Embryonic facial prominence (tissue), 1 donor: Measurements from ENCODE around the gene CXCL5.
"Not testable (repeated sequence)": the region's sequence is repeated elsewhere in the genome, so short reads cannot be mapped to it uniquely, and the experiment has no call there.

ENCODE experiments used
- DNase-seq: peaks from one replicate; pipeline ENCODE4 v3.0.0-alpha.2; 2016; ENCODE audit errors: extremely low spot score

CXCL5 gene

GRCh38 chr4:74015126-74015780 is 16.8 kb upstream of the CXCL5 start:
- DNase-seq: no peak

- DNase-seq: no peak
Observed at GRCh38 chr4:74014332-74014731, 15.9 kb upstream of the CXCL5 start.

- DNase-seq: no peak
Observed at GRCh38 chr4:74013264-74013663, 14.8 kb upstream of the CXCL5 start.

- no peak for DNase-seq
Observed at GRCh38 chr4:74012130-74012529, 13.7 kb upstream of the CXCL5 start.

- no peak for DNase-seq
Observed at GRCh38 chr4:74009307-74009706, 10.8 kb upstream of the CXCL5 start.

- no peak for DNase-seq
Observed at GRCh38 chr4:74006009-74006476, 7.6 kb upstream of the CXCL5 start.

GRCh38 chr4:74005528-74005927 is 7.1 kb upstream of the CXCL5 start:
- DNase-seq: no peak

GRCh38 chr4:74004668-74005067 is 6.2 kb upstream of the CXCL5 start:
- DNase-seq: no peak

- no peak for DNase-seq
Observed at GRCh38 chr4:74000301-74000700, 1.8 kb upstream of the CXCL5 start.

- no peak for DNase-seq
Observed at GRCh38 chr4:73992050-73992449, 6.4 kb downstream of the CXCL5 start.

- no peak for DNase-seq
Observed at GRCh38 chr4:73991742-73992000, 6.8 kb downstream of the CXCL5 start.

GRCh38 chr4:73990988-73991741 is 7.3 kb downstream of the CXCL5 start:
- no peak for DNase-seq

GRCh38 chr4:73989928-73990327 is 8.5 kb downstream of the CXCL5 start:
- no peak for DNase-seq

GRCh38 chr4:73989031-73989430 is 9.4 kb downstream of the CXCL5 start:
- DNase-seq: no peak

GRCh38 chr4:73988061-73988460 is 10.4 kb downstream of the CXCL5 start, which contains the start of gene PPBP:
TSS of gene PPBP (minus strand) at chr4:73988190. CDS start at chr4:73988103, 87 bp downstream.
- no peak for DNase-seq

- no peak for DNase-seq
Observed at GRCh38 chr4:73985528-73985852, 13.0 kb downstream of the CXCL5 start.

GRCh38 chr4:73984736-73985527 is 13.5 kb downstream of the CXCL5 start:
- no peak for DNase-seq

GRCh38 chr4:73981175-73981574 is 17.3 kb downstream of the CXCL5 start:
- DNase-seq: not testable (repeated sequence)

- no peak for DNase-seq
Observed at GRCh38 chr4:73979407-73979957, 19.0 kb downstream of the CXCL5 start.

GRCh38 chr4:73978886-73979285 is 19.6 kb downstream of the CXCL5 start:
- no peak for DNase-seq

- no peak for DNase-seq
Observed at GRCh38 chr4:73976716-73977115, 21.8 kb downstream of the CXCL5 start.

GRCh38 chr4:73976217-73976616 is 22.3 kb downstream of the CXCL5 start:
- DNase-seq: no peak

GRCh38 chr4:73974352-73974751 is 24.1 kb downstream of the CXCL5 start:
- no peak for DNase-seq
